ENCODE data around the gene CD207. TPM values are rescaled to one million over a fixed set of nuclear protein-coding genes. Genes with fewer than 3 reads are reported as not detected.

CD207 gene
- total RNA-seq, 4 donors from 2014 or later, result 0.21 TPM; not detected in 3

GRCh38 chr2:70870790-70871189, 35.2 kb upstream of the CD207 start:
- H3K4me1 ChIP-seq, result peaks cover 0 to 9% (median 2%) of the 10 kb centered on the region in 4 donors
- WGBS, 2 donors, result 55 to 61% methylated on average over 5 of the region's 5 CpGs
- no peaks in the 10 kb centered on the region for H3K36me3 ChIP-seq
- TF ChIP-seq POLR2A (IDR thresholded peaks at IDR 0.05) (no peak), EP300 (IDR thresholded peaks at IDR 0.05) (no peak), CTCF (IDR thresholded peaks at IDR 0.05) (no peak)
- H3K27me3 ChIP-seq, result peaks cover 0 to 45% of the 10 kb centered on the region in 2 donors
- H3K9me3 ChIP-seq, result no peaks in the 10 kb centered on the region
- no peak overlapping the region for H3K27ac ChIP-seq
- DNase-seq (ENCODE audit: low spot score in 2 of 2), result no peak
- no peak overlapping the region for H3K4me3 ChIP-seq

- 67 to 95% methylated on average over 1 of the region's 1 CpG for WGBS, 2 donors
- DNase-seq (ENCODE audit: low spot score in 2 of 2), result no peak
- H3K4me1 ChIP-seq, result peaks cover 0 to 9% (median 2%) of the 10 kb centered on the region in 4 donors
Measured at GRCh38 chr2:70868970-70869369, 33.4 kb upstream of the CD207 start.

GRCh38 chr2:70861777-70862625, 26.4 kb upstream of the CD207 start:
- H3K36me3 ChIP-seq, result no peaks in the 10 kb centered on the region
- peaks cover 0 to 27% of the 10 kb centered on the region in 2 donors for H3K27me3 ChIP-seq
- no peaks in the 10 kb centered on the region for H3K9me3 ChIP-seq
- TF ChIP-seq CTCF (IDR thresholded peaks at IDR 0.05) (peak; percentile 79 to 95 (median 85)), EP300 (IDR thresholded peaks at IDR 0.05) (no peak), POLR2A (IDR thresholded peaks at IDR 0.05) (no peak)
- H3K4me1 ChIP-seq, result peaks cover 0 to 6% (median 0%) of the 10 kb centered on the region in 4 donors
- peak; percentile 69 to 79 for DNase-seq (ENCODE audit: low spot score in 2 of 2)
- 25 to 29% methylated on average over 21 of the region's 21 CpGs for WGBS, 2 donors
- no peak overlapping the region for H3K27ac ChIP-seq
- H3K4me3 ChIP-seq, result no peak overlapping the region

More at GRCh38 chr2:70868970-70869369, 33.4 kb upstream of the CD207 start:
- Histone ChIP-seq H3K27me3 (peaks cover 0 to 27% of the 10 kb centered on the region in 2 donors), H3K27ac (no peak overlapping the region), H3K9me3 (no peaks in the 10 kb centered on the region), H3K36me3 (no peaks in the 10 kb centered on the region), H3K4me3 (no peak overlapping the region)
- TF ChIP-seq POLR2A (IDR thresholded peaks at IDR 0.05), result no peak
- no peak for TF ChIP-seq CTCF (IDR thresholded peaks at IDR 0.05)
- TF ChIP-seq EP300 (IDR thresholded peaks at IDR 0.05), result no peak

GRCh38 chr2:70855667-70856066, 20.1 kb upstream of the CD207 start:
- Histone ChIP-seq H3K4me1 (peaks cover 0 to 8% (median 0%) of the 10 kb centered on the region in 4 donors), H3K36me3 (no peaks in the 10 kb centered on the region), H3K9me3 (no peaks in the 10 kb centered on the region), H3K27me3 (peaks cover 0 to 7% of the 10 kb centered on the region in 2 donors), H3K4me3 (no peak overlapping the region), H3K27ac (no peak overlapping the region)
- no peak for TF ChIP-seq CTCF (IDR thresholded peaks at IDR 0.05)
- TF ChIP-seq POLR2A (IDR thresholded peaks at IDR 0.05), result no peak
- no peak for TF ChIP-seq EP300 (IDR thresholded peaks at IDR 0.05)
- no peak for DNase-seq (ENCODE audit: low spot score in 2 of 2)
- WGBS, 2 donors, result 71 to 80% methylated on average over 1 of the region's 1 CpG

GRCh38 chr2:70854411-70854810, 18.8 kb upstream of the CD207 start:
- no peaks in the 10 kb centered on the region for H3K9me3 ChIP-seq
- no peaks in the 10 kb centered on the region for H3K36me3 ChIP-seq
- no peaks in the 10 kb centered on the region for H3K27me3 ChIP-seq
- DNase-seq (ENCODE audit: low spot score in 2 of 2), result no peak
- H3K27ac ChIP-seq, result no peak overlapping the region
- peaks cover 0 to 8% (median 0%) of the 10 kb centered on the region in 4 donors for H3K4me1 ChIP-seq
- 85 to 86% methylated on average over 4 of the region's 4 CpGs for WGBS, 2 donors
- TF ChIP-seq POLR2A (IDR thresholded peaks at IDR 0.05), result no peak
- TF ChIP-seq CTCF (IDR thresholded peaks at IDR 0.05), result no peak
- TF ChIP-seq EP300 (IDR thresholded peaks at IDR 0.05), result no peak
- H3K4me3 ChIP-seq, result no peak overlapping the region

All from tibial nerve (tissue), 4 donors.